ENCODE data around the gene RRAD. TPM values are rescaled to one million over a fixed set of nuclear protein-coding genes. Genes with fewer than 3 reads are reported as not detected.

The RRAD gene
- total RNA-seq, 1 experiment from 2014 or later = 2.8 TPM

GRCh38 chr16:66891797-66892196 lies 33.5 kb downstream of the RRAD start:
- H3K36me3 ChIP-seq (ENCODE audit: low read depth, low read length) = no peaks in the 10 kb centered on the region
- no peak overlapping the region for H3K4me2 ChIP-seq (ENCODE audit: low read length)
- H3K4me3 ChIP-seq (ENCODE audit: low read length) = no peak overlapping the region
- H3K4me1 ChIP-seq (ENCODE audit: insufficient read depth, low read length) = no peaks in the 10 kb centered on the region
- H3K9me3 ChIP-seq (ENCODE audit: low read length) = no peaks in the 10 kb centered on the region
- TF ChIP-seq, protein P1, sequence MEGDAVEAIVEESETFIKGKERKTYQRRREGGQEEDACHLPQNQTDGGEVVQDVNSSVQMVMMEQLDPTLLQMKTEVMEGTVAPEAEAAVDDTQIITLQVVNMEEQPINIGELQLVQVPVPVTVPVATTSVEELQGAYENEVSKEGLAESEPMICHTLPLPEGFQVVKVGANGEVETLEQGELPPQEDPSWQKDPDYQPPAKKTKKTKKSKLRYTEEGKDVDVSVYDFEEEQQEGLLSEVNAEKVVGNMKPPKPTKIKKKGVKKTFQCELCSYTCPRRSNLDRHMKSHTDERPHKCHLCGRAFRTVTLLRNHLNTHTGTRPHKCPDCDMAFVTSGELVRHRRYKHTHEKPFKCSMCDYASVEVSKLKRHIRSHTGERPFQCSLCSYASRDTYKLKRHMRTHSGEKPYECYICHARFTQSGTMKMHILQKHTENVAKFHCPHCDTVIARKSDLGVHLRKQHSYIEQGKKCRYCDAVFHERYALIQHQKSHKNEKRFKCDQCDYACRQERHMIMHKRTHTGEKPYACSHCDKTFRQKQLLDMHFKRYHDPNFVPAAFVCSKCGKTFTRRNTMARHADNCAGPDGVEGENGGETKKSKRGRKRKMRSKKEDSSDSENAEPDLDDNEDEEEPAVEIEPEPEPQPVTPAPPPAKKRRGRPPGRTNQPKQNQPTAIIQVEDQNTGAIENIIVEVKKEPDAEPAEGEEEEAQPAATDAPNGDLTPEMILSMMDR (conservative IDR thresholded peaks at IDR 0.05; ENCODE audit: low read depth, low read length) = no peak
- TF ChIP-seq EZH2 (IDR thresholded peaks at IDR 0.05; ENCODE audit: low read length, unreplicated experiment) (no peak), EZH2phosphoT487 (IDR thresholded peaks at IDR 0.05; ENCODE audit: borderline replicate concordance, low read length) (no peak)
- POLR2A ChIA-PET (ENCODE audit: unreplicated experiment) = no interaction called here
- no peak overlapping the region for H3K27ac ChIP-seq (ENCODE audit: low read length)
- CTCF ChIA-PET = no interaction called here
- H2AFZ ChIP-seq (ENCODE audit: low read length) = no peak overlapping the region
- no peaks in the 10 kb centered on the region for H3K27me3 ChIP-seq (ENCODE audit: low read length)
- H3F3A ChIP-seq (ENCODE audit: low read length, unreplicated experiment) = no peaks in the 10 kb centered on the region
- no peak for ATAC-seq
- no TSS peak for BruUV-seq (replicated peaks)
- no peak for DNase-seq
- no peaks in the 10 kb centered on the region for H3K9me2 ChIP-seq (replicated peaks; ENCODE audit: low read length)
- H3K9ac ChIP-seq (ENCODE audit: low read length) = no peak overlapping the region
- intact Hi-C loops (cut with micrococcal nuclease) = no loop called here
- H3K79me2 ChIP-seq (ENCODE audit: low read length) = no peaks in the 10 kb centered on the region
- no peaks in the 10 kb centered on the region for H4K20me1 ChIP-seq (ENCODE audit: low read length)

GRCh38 chr16:66891360-66891759 lies 34.0 kb downstream of the RRAD start:
- no TSS peak for BruUV-seq (replicated peaks)
- H3K36me3 ChIP-seq (ENCODE audit: low read depth, low read length) = no peaks in the 10 kb centered on the region
- H3K9me3 ChIP-seq (ENCODE audit: low read length) = no peaks in the 10 kb centered on the region
- H4K20me1 ChIP-seq (ENCODE audit: low read length) = no peaks in the 10 kb centered on the region
- CTCF ChIA-PET = no interaction called here
- H3K27me3 ChIP-seq (ENCODE audit: low read length) = no peaks in the 10 kb centered on the region
- H3K27ac ChIP-seq (ENCODE audit: low read length) = no peak overlapping the region
- no peaks in the 10 kb centered on the region for H3K79me2 ChIP-seq (ENCODE audit: low read length)
- H3K4me3 ChIP-seq (ENCODE audit: low read length) = no peak overlapping the region
- H2AFZ ChIP-seq (ENCODE audit: low read length) = no peak overlapping the region
- TF ChIP-seq, protein P1 (conservative IDR thresholded peaks at IDR 0.05; ENCODE audit: low read depth, low read length) = no peak
- TF ChIP-seq EZH2phosphoT487 (IDR thresholded peaks at IDR 0.05; ENCODE audit: borderline replicate concordance, low read length) (no peak), EZH2 (IDR thresholded peaks at IDR 0.05; ENCODE audit: low read length, unreplicated experiment) (no peak)
- no peak overlapping the region for H3K4me2 ChIP-seq (ENCODE audit: low read length)
- ATAC-seq = no peak
- H3K4me1 ChIP-seq (ENCODE audit: insufficient read depth, low read length) = no peaks in the 10 kb centered on the region
- intact Hi-C loops (cut with micrococcal nuclease) = no loop called here
- no peaks in the 10 kb centered on the region for H3K9me2 ChIP-seq (replicated peaks; ENCODE audit: low read length)
- no peak for DNase-seq
- H3K9ac ChIP-seq (ENCODE audit: low read length) = no peak overlapping the region
- H3F3A ChIP-seq (ENCODE audit: low read length, unreplicated experiment) = no peaks in the 10 kb centered on the region
- POLR2A ChIA-PET (ENCODE audit: unreplicated experiment) = no interaction called here

- H3K9me3 ChIP-seq (ENCODE audit: low read length) = no peaks in the 10 kb centered on the region
- BruUV-seq (replicated peaks) = no TSS peak
- no peak for ATAC-seq
- no peaks in the 10 kb centered on the region for H3K9me2 ChIP-seq (replicated peaks; ENCODE audit: low read length)
- CTCF ChIA-PET = no interaction called here
- no peaks in the 10 kb centered on the region for H3K4me1 ChIP-seq (ENCODE audit: insufficient read depth, low read length)
- no peaks in the 10 kb centered on the region for H3K79me2 ChIP-seq (ENCODE audit: low read length)
- no peak overlapping the region for H3K4me2 ChIP-seq (ENCODE audit: low read length)
- H3K27me3 ChIP-seq (ENCODE audit: low read length) = no peaks in the 10 kb centered on the region
- H3K36me3 ChIP-seq (ENCODE audit: low read depth, low read length) = no peaks in the 10 kb centered on the region
- intact Hi-C loops (cut with micrococcal nuclease) = no loop called here
- POLR2A ChIA-PET (ENCODE audit: unreplicated experiment) = no interaction called here
- H2AFZ ChIP-seq (ENCODE audit: low read length) = no peak overlapping the region
- no peaks in the 10 kb centered on the region for H4K20me1 ChIP-seq (ENCODE audit: low read length)
- no peak for TF ChIP-seq EZH2 (IDR thresholded peaks at IDR 0.05; ENCODE audit: low read length, unreplicated experiment)
- TF ChIP-seq EZH2phosphoT487 (IDR thresholded peaks at IDR 0.05; ENCODE audit: borderline replicate concordance, low read length) = no peak
- TF ChIP-seq, protein P1 (conservative IDR thresholded peaks at IDR 0.05; ENCODE audit: low read depth, low read length) = no peak
- no peak overlapping the region for H3K27ac ChIP-seq (ENCODE audit: low read length)
- H3K4me3 ChIP-seq (ENCODE audit: low read length) = no peak overlapping the region
- H3F3A ChIP-seq (ENCODE audit: low read length, unreplicated experiment) = no peaks in the 10 kb centered on the region
- no peak for DNase-seq
- no peak overlapping the region for H3K9ac ChIP-seq (ENCODE audit: low read length)
Measured at GRCh38 chr16:66890799-66891198, 34.5 kb downstream of the RRAD start.
